Vagina (tissue), 2 donors: Measurements from ENCODE around the gene ABAT.

ENCODE experiments used
- POLR2AphosphoS5 ChIP-seq, 2 donors: sonication (generic); formaldehyde crosslinking; IDR thresholded peaks; one replicate each; pipeline ENCODE4 v1.9.0; 2017; ENCODE audit warnings: antibody characterized with exemption in 2 of 2, mild to moderate bottlenecking in 2 of 2, low read depth in 1 of 2; ENCODE audit not compliant: insufficient read depth in 1 of 2
- TF ChIP-seq, protein P1 (sequence below), 3 experiments: fragments of 450-650 bp in 2 of 3; fragments of 200-600 bp in 1 of 3; sonication (generic) in 1 of 3; IDR thresholded peaks; one replicate each; pipeline ENCODE4 v1.5.1; 2017 to 2019; ENCODE audit warnings: antibody characterized with exemption in 3 of 3, mild to moderate bottlenecking in 2 of 3, moderate library complexity in 2 of 3

DNA sequence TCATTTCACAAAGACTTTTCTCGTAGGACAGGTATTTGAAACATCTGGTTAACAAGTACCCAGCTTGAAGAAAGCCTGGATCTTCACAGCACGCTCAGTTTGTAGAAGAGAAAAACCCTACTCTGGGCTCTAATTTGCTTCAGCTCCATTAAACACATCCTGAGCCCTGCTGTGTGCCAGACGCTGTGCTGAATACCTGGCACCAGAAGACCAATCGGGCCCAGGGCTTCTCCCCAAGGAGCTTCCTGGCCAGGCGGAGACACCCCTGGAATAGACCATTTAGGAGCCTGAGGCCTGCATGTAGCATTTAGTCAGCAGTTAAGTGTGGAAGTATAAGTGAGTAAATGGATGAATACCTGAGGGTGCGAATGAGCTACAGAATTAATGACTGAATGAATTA is 8.9 kb upstream of the ABAT start:
- TF ChIP-seq, protein P1, sequence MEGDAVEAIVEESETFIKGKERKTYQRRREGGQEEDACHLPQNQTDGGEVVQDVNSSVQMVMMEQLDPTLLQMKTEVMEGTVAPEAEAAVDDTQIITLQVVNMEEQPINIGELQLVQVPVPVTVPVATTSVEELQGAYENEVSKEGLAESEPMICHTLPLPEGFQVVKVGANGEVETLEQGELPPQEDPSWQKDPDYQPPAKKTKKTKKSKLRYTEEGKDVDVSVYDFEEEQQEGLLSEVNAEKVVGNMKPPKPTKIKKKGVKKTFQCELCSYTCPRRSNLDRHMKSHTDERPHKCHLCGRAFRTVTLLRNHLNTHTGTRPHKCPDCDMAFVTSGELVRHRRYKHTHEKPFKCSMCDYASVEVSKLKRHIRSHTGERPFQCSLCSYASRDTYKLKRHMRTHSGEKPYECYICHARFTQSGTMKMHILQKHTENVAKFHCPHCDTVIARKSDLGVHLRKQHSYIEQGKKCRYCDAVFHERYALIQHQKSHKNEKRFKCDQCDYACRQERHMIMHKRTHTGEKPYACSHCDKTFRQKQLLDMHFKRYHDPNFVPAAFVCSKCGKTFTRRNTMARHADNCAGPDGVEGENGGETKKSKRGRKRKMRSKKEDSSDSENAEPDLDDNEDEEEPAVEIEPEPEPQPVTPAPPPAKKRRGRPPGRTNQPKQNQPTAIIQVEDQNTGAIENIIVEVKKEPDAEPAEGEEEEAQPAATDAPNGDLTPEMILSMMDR (IDR thresholded peaks at IDR 0.05): no peak
- TF ChIP-seq POLR2AphosphoS5 (IDR thresholded peaks at IDR 0.05; ENCODE audit: insufficient read depth in 1 of 2, low read depth in 1 of 2): no peak
